ENCODE measurements around the gene SYVN1.
A peak's percentile ranks its signal among the peaks of the same experiment; 100 is the strongest.
"Not testable (repeated sequence)": the region's sequence is repeated elsewhere in the genome, so short reads cannot be mapped to it uniquely, and the experiment has no call there.

Gene SYVN1

GRCh38 chr11:65134240-65134951 lies at the start of gene SYVN1:
TSS of gene SYVN1 (minus strand) at chr11:65134519. CDS start at chr11:65133601, 918 bp downstream.
- peak; percentile 93 for DNase-seq

- no peak for DNase-seq
These were observed 49.0 kb upstream of the SYVN1 start for GRCh38 chr11:65183201-65183891.

GRCh38 chr11:65182258-65183170 lies 48.2 kb upstream of the SYVN1 start:
- no peak for DNase-seq

GRCh38 chr11:65181569-65182257 lies 47.4 kb upstream of the SYVN1 start, which contains the start of gene CAPN1:
TSS of gene CAPN1 (plus strand) at chr11:65181928. CDS start at chr11:65182702, 774 bp downstream.
- DNase-seq, result peak; percentile 85

GRCh38 chr11:65180877-65181568 lies 46.7 kb upstream of the SYVN1 start:
- peak; percentile 78 for DNase-seq

- DNase-seq, result not testable (repeated sequence)
These were observed 40.3 kb upstream of the SYVN1 start for GRCh38 chr11:65174571-65175010.

GRCh38 chr11:65172600-65172999 lies 38.3 kb upstream of the SYVN1 start:
- no peak for DNase-seq

- no peak for DNase-seq
These were observed 35.8 kb upstream of the SYVN1 start, which contains the start of gene SPDYC for GRCh38 chr11:65170058-65170534. TSS of gene SPDYC (plus strand) at chr11:65170233. CDS start at chr11:65171358, 1,125 bp downstream.

GRCh38 chr11:65169164-65169641 lies 34.9 kb upstream of the SYVN1 start:
- DNase-seq, result no peak

GRCh38 chr11:65167656-65168055 lies 33.3 kb upstream of the SYVN1 start:
- DNase-seq, result no peak

GRCh38 chr11:65166893-65167292 lies 32.6 kb upstream of the SYVN1 start:
- no peak for DNase-seq

- DNase-seq, result no peak
These were observed 31.3 kb upstream of the SYVN1 start for GRCh38 chr11:65165410-65166317.

GRCh38 chr11:65163684-65164083 lies 29.4 kb upstream of the SYVN1 start:
- DNase-seq, result no peak

- DNase-seq, result no peak
These were observed 26.3 kb upstream of the SYVN1 start for GRCh38 chr11:65160643-65161042.

GRCh38 chr11:65159012-65159411 lies 24.7 kb upstream of the SYVN1 start:
- DNase-seq, result no peak

GRCh38 chr11:65157336-65157735 lies 23.0 kb upstream of the SYVN1 start:
- no peak for DNase-seq

- DNase-seq, result no peak
These were observed 22.6 kb upstream of the SYVN1 start for GRCh38 chr11:65156926-65157325.

- DNase-seq, result no peak
These were observed 21.9 kb upstream of the SYVN1 start for GRCh38 chr11:65156256-65156655.

GRCh38 chr11:65152122-65152521 lies 17.8 kb upstream of the SYVN1 start:
- DNase-seq, result no peak

- no peak for DNase-seq
These were observed 17.1 kb upstream of the SYVN1 start for GRCh38 chr11:65151331-65151899.
